GM18517 (cell line): ENCODE results near the gene RNF5.
"Not testable (repeated sequence)": the region's sequence is repeated elsewhere in the genome, so short reads cannot be mapped to it uniquely, and the experiment has no call there.

Experiments used
- ATAC-seq: cut with Tn5 transposase; IDR thresholded peaks from one replicate; pipeline ENCODE4 v1.9.1; 2021; ENCODE audit warnings: mild to moderate bottlenecking, moderate library complexity; ENCODE audit not compliant: unreplicated experiment

Gene RNF5

GRCh38 chr6:32175322-32175710 lies 2.9 kb upstream of the RNF5 start:
- no peak for ATAC-seq

- peak; percentile 29 for ATAC-seq
Observed at GRCh38 chr6:32175711-32176475, 2.3 kb upstream of the RNF5 start, which contains the start of gene AGPAT1. Gene AGPAT1 (minus strand): TSS chr6:32176084. CDS start chr6:32171496, 4,588 bp downstream.

GRCh38 chr6:32176476-32177182 lies 1.6 kb upstream of the RNF5 start:
- ATAC-seq = no peak

DNA sequence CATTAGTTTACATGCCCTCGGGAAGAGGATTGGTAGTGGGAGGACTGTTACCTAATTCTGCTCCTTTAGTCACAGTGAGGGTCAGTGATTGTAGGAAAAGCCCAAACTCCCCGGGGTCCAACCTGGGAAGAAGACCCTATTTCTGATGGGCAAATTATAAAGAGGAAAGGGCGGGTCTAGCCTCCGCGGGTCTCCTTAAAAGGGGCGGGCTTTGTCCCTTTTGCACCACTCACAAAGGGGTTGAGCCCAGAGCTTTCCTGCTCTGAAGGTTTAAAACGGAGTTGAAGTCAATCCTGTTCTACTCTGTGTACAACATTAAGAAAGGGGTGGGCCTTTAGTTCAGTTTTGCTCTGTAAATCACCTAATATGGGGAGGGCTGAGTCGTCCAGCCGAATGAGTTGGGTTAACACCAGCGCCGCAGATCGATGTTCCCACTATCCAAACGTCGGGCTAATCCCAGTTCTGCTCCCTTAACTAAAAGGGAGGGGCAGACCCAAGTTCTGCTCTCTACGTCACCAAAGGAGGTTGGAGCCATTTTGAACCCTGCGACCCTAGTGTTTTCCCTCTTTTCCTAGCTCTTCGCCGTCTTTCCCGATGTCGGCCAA lies 920 bp upstream of the RNF5 start:
- no peak for ATAC-seq

DNA sequence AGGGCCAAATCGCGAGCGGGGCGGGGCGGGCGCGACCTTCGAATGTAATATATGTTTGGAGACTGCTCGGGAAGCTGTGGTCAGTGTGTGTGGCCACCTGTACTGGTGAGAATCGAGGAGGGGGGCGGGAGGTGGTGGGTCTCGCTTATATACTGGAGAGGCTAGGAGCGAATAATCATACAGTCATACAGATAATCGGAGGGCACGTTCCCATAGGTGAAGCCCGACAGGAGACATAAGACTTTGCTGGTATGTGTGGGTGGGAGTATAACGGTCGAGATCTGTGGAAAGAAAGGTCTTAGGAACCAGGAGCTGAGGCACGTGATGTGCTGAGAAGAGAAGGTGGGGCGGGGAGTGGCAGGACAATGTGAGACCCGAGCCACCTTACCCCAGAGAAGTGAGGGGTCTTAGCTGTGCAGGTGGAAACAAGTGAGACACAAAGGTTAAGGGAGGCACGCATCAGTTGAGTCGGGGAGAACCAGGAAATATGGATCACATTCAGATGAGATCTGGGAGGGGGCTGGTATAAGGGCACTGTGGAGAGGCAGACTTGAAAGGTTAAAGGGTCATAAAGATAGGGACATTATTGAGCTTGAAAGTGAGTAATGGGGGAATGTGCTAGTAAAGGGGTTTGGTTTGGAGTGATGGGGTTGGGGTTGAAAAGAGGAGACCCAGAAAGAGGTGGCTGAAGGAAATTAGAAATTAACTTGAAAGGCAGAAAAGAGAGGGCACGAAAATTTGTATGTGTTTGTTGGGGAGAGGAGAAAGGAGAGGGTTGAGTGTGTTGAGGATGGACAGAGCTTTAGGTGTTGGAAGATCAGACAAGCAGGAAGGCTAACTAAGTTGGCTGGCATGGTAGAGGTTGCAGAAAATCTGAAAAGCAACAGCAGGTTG lies 589 bp downstream of the RNF5 start:
- ATAC-seq = no peak

DNA sequence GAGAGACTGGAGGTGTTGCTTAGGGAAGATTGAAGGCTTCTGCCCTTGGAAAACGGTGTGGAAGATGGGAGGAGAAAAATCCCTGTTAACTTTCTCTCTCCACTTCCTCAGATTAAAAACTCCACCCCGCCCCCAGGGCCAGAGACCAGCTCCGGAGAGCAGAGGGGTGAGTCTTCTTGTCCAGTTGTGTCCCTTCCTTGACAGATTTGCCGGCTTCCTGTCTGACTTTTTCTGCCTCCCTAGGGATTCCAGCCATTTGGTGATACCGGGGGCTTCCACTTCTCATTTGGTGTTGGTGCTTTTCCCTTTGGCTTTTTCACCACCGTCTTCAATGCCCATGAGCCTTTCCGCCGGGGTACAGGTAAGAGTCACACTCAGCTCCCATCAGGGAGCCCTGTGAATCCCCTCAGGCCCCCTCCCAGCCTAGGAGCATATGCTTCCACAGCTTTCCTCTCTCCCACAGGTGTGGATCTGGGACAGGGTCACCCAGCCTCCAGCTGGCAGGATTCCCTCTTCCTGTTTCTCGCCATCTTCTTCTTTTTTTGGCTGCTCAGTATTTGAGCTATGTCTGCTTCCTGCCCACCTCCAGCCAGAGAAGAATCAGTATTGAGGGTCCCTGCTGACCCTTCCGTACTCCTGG lies 1.7 kb downstream of the RNF5 start:
- no peak for ATAC-seq

DNA sequence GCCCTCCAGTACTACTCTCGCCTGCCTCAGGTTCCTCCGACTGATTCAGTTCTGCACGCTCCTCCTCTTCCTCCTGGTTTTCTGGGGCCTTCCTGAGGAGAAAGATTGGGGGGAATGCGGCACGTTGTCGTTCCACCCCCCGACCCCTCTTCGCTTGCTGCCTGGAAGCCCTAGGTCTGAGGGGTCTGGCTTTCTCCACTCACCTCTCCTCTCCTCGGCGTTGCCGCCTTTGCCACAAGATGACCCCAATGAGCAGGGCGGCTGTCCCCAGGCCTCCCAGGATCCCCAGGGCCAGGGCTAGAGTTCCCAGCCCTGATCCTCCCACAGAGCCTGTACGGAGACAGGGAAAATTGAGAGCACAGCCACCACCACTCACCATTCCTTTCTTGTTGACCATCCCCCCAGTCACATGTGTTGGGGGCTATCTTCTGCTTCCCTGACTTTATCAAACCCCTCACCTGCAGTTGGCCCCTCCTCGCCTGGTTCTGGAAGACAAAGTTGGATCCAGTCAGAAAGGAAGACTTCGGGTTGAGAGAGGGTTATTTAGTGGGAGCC lies 3.0 kb downstream of the RNF5 start:
- ATAC-seq = no peak

- no peak for ATAC-seq
Observed at GRCh38 chr6:32181915-32182529, 3.8 kb downstream of the RNF5 start.

DNA sequence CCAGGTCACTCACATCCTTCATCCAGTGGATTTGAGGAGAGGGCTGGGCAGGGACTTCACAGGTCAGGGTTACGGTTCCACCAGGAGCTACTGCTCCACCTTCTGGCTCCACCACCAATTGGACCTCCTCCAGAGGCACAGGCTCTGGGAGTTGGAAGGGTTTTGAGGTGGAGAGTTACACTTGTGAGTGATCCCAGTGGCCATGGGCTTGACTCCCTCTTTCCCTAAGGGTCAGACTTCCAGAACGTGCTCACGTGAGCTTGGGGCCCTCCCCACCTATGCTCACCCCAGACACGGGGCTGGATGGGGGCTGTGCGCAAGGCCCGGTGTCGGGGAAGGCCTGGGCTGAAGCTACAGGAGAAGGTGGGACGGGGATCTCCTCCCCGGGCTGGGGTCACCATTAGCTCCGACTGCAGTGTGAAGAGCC lies 4.4 kb downstream of the RNF5 start:
- no peak for ATAC-seq

GRCh38 chr6:32183030-32183429 lies 4.8 kb downstream of the RNF5 start:
- ATAC-seq = no peak

- no peak for ATAC-seq
Observed at GRCh38 chr6:32183483-32184083, 5.4 kb downstream of the RNF5 start.

DNA sequence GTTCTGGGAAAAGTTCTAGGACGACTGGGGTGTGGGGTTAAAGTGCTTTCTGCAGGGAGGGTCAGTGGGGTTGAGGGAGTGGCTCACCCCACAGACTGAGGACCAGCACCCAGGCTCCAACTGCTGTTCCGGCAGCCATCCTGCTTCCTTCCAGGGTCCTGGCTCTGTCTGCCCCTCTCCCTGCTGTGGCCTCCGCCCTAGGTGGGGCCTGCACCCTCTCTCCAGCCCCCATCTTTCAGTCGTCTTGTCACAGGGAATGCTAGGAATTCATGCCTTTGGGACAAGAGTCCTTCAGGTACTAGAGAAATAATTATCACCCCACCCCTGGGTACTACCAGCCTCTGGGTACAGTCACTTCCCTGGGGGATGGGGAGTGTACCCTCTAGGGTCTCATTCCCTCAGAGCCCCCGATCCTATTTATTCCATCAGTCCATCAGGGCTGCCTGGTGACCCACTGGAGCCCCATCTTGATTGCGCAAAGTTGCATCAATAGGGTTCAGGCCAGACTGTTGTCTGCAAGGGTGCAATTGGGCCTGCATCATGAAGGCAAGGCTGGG lies 6.0 kb downstream of the RNF5 start, which contains the start of gene AGER:
TSS of gene AGER (minus strand) at position 170 of the 557 bp plus-strand sequence. CDS start at position 139, 31 bp downstream.
- ATAC-seq = no peak

- ATAC-seq = not testable (repeated sequence)
Observed at GRCh38 chr6:32185681-32186131, 7.5 kb downstream of the RNF5 start.

DNA sequence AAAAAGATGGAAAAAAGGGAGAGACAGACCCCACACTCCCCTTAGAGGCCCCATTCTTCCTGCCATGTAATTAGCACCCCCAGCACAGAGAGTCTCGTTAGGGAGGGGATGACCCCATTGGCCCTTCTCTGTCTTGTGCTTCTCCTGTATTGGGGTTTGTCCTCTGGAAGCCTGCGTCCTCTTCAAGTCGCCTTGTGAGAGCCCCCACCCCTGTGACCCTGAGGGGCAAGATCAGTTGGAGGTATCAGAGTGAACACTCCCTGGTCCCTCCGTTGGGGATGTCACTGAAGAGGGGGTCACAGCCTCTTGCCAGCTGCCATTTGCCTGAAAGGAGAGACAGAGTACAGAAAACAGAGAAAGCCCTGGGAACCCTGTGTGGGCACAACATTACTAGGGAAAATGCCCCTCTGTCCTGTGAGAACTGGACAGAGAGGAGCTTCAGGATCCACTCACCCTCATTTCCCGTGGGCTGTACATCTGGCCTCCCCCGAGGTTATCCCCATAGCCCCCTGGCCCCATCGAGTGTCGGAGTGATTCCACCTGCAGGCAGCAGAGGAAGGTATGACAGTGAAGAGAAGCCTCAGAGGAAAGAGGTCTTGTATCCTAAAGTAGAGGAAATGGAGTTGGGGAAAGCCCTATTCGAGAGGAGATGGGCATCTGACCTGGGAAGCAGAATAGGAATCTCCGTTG lies 8.1 kb downstream of the RNF5 start:
- not testable (repeated sequence) for ATAC-seq

DNA sequence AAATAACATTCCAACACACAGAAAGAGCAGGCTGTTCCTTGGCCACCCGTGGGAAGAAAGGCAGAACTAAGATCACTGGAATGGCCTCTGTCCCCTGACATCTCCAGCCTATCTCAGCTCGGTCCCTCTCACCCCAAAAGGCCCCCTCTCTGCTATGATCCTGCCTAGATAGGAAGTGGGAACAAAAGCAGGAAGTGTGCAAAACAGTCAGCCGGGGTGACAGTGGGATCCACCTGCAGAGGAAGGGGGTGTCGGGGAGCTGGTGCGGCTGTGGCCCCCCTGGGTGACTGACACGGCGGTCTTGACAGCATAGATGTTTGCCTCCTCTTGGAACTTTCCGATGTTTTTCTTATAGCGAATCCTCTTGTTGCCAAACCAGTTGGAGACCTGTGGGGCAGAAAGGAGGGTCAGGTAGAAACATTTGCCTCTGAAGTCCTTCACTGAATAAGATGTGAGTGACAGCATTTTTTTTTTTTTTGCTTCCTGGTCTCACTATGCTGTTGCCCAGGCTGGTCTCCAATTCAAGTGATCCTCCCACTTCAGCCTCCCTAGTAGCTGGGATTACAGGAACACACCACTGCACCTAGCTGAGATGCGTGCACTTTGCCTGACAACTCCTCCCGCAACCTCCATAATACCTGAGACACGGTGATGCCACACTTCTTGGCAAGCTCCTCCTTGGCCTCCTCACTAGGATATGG lies 9.0 kb downstream of the RNF5 start:
- ATAC-seq = no peak

DNA sequence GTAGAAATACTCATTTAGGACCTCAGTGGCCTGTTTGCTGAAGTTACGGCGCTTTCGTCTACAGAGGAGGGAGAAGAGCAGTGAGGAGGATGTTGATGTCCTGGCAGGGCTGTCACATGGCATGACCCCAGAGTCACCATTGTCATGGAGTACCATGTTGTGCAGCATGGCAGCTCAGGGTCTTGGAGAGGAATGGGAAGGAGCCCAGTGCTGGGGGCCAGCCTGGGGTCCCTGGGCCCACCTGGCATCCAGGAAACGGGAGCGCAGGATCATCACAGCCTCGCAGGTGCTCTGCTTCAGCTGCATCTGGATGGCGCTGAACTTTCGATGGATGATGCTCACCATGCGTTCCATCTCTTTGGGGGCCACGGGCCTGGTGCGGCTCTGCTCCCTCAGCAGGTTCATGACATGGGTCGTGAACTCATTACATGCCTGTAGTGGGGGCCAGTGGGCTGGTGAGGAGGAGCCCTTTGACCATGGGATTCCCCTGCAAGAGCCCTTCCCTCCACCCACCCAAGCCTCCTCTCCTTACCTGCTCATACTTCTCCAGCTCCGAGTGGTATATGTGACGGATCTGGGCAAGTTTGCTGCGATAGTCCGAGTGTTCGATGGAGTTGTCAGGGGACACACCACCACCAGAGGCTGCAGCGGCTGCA lies 9.6 kb downstream of the RNF5 start:
- not testable (repeated sequence) for ATAC-seq
